ENCODE data around the gene STPG3. TPM values are rescaled to one million over a fixed set of nuclear protein-coding genes. Genes with fewer than 3 reads are reported as not detected.
A peak's percentile ranks its signal among the peaks of the same experiment; 100 is the strongest.

The STPG3 gene
- total RNA-seq, 1 donor from 2014 or later, result 0.78 TPM

DNA sequence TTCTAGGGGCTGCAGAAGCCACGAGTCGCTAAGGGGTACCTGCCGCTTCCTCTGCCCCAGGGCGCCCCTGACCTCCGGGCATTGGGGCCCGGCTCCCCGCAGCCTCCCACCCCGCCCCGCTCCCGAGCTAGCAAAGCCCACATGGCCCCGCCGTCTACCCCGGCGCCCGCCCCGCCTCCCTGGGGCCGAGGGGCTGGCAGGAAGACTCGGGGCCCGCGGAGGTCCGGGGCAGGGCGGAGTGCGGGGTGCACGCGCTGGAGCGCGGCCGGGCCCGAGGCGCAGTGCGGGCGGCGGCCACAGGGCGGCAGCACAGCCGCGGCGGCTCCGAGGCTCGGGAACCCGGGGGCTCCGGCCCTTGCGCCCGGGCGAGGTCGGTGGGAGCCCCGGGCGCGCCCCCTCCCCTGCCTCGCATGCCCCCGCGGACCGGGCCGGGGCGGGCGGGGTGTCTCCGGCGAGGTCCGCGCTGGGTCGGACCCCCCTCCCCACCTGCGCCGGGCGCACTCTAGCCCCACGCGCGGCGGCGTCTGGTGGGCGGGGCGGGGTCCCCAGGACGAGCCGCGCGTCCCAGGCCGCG lies 44.2 kb downstream of the STPG3 start:
- Mint-ChIP-seq H3K4me1 (ENCODE audit: unreplicated experiment) (peaks cover 11% of the 10 kb centered on the region), H3K4me3 (ENCODE audit: unreplicated experiment) (no peak overlapping the region), H3K36me3 (ENCODE audit: unreplicated experiment) (no peaks in the 10 kb centered on the region), H3K27me3 (ENCODE audit: unreplicated experiment) (peaks cover 10% of the 10 kb centered on the region), H3K9me3 (ENCODE audit: unreplicated experiment) (no peaks in the 10 kb centered on the region), H3K27ac (ENCODE audit: unreplicated experiment) (no peak overlapping the region)
- TF ChIP-seq, protein P1, sequence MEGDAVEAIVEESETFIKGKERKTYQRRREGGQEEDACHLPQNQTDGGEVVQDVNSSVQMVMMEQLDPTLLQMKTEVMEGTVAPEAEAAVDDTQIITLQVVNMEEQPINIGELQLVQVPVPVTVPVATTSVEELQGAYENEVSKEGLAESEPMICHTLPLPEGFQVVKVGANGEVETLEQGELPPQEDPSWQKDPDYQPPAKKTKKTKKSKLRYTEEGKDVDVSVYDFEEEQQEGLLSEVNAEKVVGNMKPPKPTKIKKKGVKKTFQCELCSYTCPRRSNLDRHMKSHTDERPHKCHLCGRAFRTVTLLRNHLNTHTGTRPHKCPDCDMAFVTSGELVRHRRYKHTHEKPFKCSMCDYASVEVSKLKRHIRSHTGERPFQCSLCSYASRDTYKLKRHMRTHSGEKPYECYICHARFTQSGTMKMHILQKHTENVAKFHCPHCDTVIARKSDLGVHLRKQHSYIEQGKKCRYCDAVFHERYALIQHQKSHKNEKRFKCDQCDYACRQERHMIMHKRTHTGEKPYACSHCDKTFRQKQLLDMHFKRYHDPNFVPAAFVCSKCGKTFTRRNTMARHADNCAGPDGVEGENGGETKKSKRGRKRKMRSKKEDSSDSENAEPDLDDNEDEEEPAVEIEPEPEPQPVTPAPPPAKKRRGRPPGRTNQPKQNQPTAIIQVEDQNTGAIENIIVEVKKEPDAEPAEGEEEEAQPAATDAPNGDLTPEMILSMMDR (IDR thresholded peaks at IDR 0.05), result peak; percentile 65
- DNase-seq (ENCODE audit: extremely low spot score, unreplicated experiment), result no peak

DNA sequence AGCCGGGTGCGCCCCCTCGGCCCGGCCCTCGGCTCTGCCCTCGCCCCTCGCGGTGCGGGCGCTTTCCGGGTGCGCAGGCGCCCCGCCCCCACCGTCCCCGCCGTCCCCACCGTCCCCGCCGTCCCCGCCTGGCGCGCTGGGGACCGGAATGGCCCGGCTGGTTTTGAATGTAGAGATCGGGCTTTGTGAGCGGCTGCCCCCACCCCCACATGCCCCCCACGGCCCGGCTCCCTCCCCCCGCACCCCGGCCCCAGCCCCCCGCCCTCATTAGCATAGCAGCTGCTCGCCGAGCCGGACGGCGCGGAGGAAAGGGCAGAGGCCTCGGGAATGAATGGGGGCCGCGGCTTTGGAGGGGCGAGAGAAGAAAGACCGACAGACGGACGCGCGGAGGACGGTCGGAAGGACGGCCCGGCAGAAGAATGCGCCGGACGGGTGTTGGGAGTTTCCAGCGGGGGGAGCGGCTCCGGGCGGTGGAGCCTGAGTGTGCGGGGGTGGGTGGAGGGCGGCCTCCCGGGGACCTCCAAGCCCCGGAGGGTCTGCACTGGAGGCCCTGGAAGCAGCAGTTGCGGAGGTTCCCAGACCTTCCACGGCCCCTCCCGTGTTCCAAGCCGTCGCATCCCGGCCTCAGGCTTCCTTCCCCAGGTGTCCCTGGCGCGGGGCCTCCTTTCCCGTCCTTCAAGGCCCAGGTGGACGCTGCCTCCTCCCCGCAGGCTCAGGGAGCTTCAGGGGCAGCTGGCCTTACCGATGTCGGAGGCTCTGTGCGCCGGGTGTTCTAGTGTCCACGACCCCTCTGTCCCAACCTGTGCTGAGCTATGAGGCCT lies 45.0 kb downstream of the STPG3 start:
- H3K4me3 Mint-ChIP-seq (ENCODE audit: unreplicated experiment), result peak overlapping the region; percentile 69
- TF ChIP-seq, protein P1 (IDR thresholded peaks at IDR 0.05), result no peak
- H3K27me3 Mint-ChIP-seq (ENCODE audit: unreplicated experiment), result peaks cover 13% of the 10 kb centered on the region
- no peaks in the 10 kb centered on the region for H3K9me3 Mint-ChIP-seq (ENCODE audit: unreplicated experiment)
- no peak overlapping the region for H3K27ac Mint-ChIP-seq (ENCODE audit: unreplicated experiment)
- DNase-seq (ENCODE audit: extremely low spot score, unreplicated experiment), result no peak
- H3K4me1 Mint-ChIP-seq (ENCODE audit: unreplicated experiment), result peaks cover 15% of the 10 kb centered on the region
- no peaks in the 10 kb centered on the region for H3K36me3 Mint-ChIP-seq (ENCODE audit: unreplicated experiment)

DNA sequence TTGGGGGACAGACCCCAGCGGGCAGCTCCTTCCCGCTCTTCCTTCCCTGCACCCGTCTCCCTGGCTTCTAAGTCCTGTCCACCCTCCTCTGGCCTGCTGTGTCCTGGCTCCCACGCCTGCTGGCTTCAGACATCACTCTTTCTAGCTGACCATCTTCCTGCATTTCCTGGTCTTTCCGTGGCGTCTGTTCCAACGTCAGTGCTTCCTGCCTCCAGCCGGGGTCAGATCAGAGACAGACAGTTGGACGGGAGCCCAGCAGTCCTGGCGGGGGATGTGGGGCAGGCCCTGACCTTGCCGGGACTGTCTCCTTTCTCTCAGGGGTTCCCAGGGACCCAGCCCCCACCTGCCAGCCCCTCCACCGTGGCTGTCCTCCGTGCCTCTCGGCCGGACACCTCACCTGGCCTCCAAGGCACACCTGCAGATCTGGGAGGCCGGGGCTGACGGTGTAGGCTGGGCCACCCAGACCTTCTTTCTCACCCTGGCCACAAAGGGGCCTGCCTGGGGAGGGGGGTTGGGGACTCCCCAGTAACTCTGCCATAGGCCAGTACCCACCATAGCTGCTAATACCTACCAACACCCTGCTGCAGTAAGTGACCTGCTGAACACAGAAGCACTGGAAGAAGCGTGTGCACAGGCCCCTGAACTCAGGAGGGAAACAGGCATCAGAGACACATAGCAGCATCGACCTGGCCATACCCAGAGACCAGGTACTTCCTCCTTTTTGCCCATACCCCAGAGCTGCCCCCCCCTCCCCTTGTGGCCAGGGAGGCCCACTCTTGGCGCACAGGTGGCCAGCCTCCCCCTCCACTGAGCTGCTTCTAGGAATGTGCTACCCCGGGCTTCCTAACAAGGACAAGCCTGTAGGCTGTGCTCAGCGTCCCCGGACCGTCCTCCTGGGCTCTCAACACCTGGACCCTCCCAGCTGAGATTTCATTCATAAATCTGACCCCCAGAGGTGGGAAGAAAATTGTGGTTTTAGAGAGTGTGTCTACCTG lies 45.9 kb downstream of the STPG3 start:
- H3K36me3 Mint-ChIP-seq (ENCODE audit: unreplicated experiment), result no peaks in the 10 kb centered on the region
- no peaks in the 10 kb centered on the region for H3K9me3 Mint-ChIP-seq (ENCODE audit: unreplicated experiment)
- DNase-seq (ENCODE audit: extremely low spot score, unreplicated experiment), result no peak
- H3K4me3 Mint-ChIP-seq (ENCODE audit: unreplicated experiment), result peak overlapping the region; percentile 69
- H3K27me3 Mint-ChIP-seq (ENCODE audit: unreplicated experiment), result peaks cover 13% of the 10 kb centered on the region
- TF ChIP-seq, protein P1 (IDR thresholded peaks at IDR 0.05), result no peak
- peaks cover 18% of the 10 kb centered on the region for H3K4me1 Mint-ChIP-seq (ENCODE audit: unreplicated experiment)
- peak overlapping the region; percentile 29 for H3K27ac Mint-ChIP-seq (ENCODE audit: unreplicated experiment)

DNA sequence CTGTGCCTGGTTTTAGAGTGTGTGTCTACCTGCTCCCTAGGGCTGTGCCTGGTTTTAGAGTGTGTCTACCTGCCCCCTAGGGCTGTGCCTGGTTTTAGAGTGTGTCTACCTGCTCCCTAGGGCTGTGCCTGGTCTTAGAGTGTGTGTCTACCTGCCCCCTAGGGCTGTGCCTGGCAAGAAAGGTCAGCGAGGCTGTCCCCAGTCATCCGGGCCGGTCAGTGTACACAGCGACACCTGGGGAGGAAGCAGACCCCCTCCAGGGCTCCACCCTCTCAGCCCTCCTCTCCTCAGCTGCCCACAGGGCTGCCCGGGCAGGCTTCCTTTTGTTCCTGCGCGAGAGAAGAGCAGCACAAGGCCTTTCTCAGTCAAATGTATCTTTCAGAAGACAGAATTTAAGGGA lies 46.9 kb downstream of the STPG3 start:
- Mint-ChIP-seq H3K27me3 (ENCODE audit: unreplicated experiment) (peaks cover 13% of the 10 kb centered on the region), H3K4me1 (ENCODE audit: unreplicated experiment) (peaks cover 18% of the 10 kb centered on the region), H3K27ac (ENCODE audit: unreplicated experiment) (no peak overlapping the region), H3K4me3 (ENCODE audit: unreplicated experiment) (no peak overlapping the region), H3K9me3 (ENCODE audit: unreplicated experiment) (no peaks in the 10 kb centered on the region), H3K36me3 (ENCODE audit: unreplicated experiment) (no peaks in the 10 kb centered on the region)
- TF ChIP-seq, protein P1 (IDR thresholded peaks at IDR 0.05), result no peak
- DNase-seq (ENCODE audit: extremely low spot score, unreplicated experiment), result no peak
